ENCODE measurements around the gene TCF4.

DNA sequence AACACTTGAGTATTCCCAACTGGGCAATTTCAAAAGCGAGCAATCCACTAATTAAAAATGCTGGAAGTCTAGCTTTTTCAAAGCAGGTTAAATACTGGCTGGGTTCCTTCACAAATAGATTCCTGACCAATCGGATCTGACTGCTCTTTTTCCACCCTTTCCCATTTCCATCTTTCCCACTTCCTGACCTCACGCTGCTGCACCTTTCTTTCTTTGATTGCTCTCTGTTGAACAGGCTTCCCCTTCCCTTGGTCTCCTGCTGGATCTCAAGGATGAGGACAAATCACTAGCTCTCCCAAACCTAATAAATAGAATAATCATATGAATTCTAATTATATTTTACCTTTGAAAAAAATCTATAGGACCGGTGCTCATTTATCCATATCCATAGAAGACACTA is 121.2 kb downstream of the TCF4 start:
- TF ChIP-seq POLR2A (IDR thresholded peaks at IDR 0.05): no peak
- TF ChIP-seq, protein P1, sequence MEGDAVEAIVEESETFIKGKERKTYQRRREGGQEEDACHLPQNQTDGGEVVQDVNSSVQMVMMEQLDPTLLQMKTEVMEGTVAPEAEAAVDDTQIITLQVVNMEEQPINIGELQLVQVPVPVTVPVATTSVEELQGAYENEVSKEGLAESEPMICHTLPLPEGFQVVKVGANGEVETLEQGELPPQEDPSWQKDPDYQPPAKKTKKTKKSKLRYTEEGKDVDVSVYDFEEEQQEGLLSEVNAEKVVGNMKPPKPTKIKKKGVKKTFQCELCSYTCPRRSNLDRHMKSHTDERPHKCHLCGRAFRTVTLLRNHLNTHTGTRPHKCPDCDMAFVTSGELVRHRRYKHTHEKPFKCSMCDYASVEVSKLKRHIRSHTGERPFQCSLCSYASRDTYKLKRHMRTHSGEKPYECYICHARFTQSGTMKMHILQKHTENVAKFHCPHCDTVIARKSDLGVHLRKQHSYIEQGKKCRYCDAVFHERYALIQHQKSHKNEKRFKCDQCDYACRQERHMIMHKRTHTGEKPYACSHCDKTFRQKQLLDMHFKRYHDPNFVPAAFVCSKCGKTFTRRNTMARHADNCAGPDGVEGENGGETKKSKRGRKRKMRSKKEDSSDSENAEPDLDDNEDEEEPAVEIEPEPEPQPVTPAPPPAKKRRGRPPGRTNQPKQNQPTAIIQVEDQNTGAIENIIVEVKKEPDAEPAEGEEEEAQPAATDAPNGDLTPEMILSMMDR (IDR thresholded peaks at IDR 0.05): no peak
